Tongue (tissue), 2 donors: Measurements from ENCODE around the gene UGT1A8. TPM values are rescaled to one million over a fixed set of nuclear protein-coding genes. Genes with fewer than 3 reads are reported as not detected.

Experiments used
- DNase-seq: peaks from one replicate; pipeline ENCODE4 v3.0.0-alpha.2; 2015
- total RNA-seq: library from RNA; depleted of rRNA; stranded (reverse); fragments of >200 nt; gene quantifications from one replicate; pipeline ENCODE4 v1.2.3, GENCODE V29; 2014

Gene UGT1A8
- total RNA-seq, 1 donor from 2014 or later = 0.31 TPM

- no peak for DNase-seq
These were observed 184.1 kb downstream of the UGT1A8 start for GRCh38 chr2:233801357-233802131.

DNA sequence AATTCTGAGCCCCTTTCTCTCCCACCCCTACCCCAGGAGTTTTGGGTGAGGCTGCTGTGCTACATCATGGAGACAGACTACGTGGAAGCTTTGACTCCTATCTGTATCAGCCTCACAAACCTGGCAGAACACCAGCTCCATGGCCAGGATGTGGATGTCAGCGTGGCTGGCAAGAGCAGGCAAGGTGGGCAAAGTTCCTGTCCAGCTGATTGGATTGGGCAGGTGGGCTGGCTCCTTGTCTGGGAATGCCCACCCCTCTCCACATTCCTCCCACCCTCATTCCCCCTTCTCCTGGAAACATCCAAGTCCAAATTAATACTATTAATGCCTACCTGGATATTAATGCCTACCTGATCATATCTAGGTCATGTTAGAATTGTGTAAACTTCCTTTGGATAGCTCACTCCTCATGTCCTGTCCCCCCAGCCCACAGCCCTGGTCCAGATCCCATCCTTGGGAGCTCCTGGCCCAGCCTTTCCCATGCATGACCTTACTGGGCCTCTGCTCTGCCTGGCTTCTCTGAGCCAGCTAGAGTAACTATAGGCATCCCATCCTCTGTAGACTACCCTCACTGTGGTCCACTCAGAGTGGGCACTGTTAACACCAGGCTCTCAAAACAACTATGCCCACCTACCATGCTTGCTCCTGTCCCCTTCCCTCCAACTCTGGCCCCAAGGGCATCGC is 184.8 kb downstream of the UGT1A8 start:
- DNase-seq = no peak

- DNase-seq = no peak
These were observed 186.0 kb downstream of the UGT1A8 start for GRCh38 chr2:233803292-233803911.

DNA sequence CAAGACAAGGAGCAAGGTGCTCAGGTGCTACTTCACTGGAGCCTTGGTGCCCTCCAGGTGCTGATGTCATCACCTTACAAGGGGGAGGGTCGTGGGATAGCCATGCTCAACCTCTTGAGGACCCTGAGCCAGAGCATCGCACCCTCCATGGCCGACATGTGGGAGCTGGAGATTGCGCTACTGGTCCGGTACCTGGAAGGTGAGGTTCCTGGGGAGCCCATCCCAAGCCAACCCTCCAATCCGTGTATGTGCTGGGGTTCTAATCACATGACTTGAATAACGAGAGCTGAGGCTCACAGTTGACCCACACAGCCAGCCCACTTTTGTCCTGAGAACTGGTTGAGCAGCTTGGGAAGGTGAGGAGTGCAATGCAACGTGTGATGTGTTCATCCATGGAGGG is 186.6 kb downstream of the UGT1A8 start:
- DNase-seq = no peak

- DNase-seq = no peak
These were observed 189.9 kb downstream of the UGT1A8 start for GRCh38 chr2:233807215-233807865.

GRCh38 chr2:233807966-233808935 is 190.8 kb downstream of the UGT1A8 start:
- DNase-seq = no peak

DNA sequence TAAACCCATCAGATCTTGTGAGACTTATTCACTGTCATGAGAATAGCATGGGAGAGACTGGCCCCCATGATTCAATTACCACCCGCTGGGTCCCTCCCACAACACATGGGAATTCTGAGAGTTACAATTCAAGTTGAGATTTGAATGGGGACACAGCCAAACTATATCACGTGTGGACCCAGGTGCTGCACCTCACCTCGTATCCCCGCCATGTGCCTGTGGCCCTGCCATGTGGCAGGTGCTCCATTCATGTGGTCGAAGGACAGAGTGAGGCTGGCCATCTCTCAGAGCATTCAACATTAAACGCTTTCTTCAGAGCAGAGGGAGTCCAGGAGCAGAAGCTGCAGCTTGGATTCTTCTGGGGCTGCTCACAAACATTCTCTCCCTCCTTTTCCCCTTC is 193.0 kb downstream of the UGT1A8 start:
- DNase-seq = no peak

DNA sequence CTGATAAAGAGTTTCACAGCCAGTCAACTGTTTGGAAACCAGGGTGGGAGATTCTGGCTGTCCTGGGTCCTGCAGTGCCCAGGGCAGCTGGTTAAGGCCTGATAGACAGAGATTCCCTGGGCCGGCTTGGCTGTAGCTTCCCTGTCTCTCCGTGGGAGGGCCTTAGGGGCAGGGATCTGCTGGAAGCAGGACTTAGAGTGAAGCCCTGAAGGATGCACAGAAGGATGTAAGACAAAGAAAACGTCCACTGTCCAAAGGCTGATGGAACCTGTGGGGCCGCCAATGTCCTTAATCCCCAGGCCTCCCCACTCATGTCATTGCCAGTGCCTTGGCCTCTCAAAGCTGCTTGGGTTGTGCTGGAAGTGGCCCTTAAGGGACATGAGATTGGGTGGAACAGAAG is 193.7 kb downstream of the UGT1A8 start:
- DNase-seq = no peak

GRCh38 chr2:233811732-233812131 is 194.3 kb downstream of the UGT1A8 start:
- DNase-seq = no peak

- DNase-seq = no peak
These were observed 196.0 kb downstream of the UGT1A8 start for GRCh38 chr2:233813236-233814055.

DNA sequence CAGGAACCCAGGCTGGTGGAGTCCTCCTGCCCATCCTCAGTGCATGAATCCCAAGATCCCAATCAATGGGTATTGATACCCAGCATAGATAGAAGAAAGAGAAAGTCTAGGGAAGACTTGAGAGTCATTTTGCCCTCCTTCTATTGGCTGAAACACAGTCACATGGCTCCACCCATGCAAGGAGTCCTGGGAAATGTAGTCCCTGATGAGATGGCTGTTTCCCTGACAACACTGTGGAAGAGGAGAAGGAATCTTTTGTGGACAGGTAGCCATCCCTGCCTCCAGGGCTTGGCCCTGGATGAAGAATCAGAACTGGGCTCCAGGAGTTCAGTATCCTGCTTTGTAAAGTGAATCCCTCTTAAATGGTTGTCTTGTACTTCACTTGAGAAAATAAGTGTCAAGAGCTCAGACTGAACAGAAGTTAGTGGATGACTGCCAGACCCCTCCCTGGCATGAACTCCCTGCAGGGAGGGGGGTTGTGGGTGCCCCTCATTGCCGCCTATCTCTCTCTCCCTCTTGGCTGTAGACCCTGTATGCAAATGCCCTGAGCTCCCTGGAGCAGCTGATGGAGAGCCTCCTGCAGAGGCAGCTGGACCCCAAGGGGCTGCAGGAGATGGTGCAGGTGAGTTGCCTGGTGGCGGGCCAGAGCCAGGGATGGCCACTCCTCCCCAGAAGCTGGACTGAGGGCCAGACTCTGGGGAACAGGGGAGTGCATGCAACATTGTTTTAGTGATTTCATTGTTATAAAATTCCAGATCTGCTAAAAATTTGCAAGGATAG is 196.8 kb downstream of the UGT1A8 start:
- DNase-seq = no peak

GRCh38 chr2:233815861-233816260 is 198.4 kb downstream of the UGT1A8 start:
- DNase-seq = no peak

GRCh38 chr2:233816334-233816733 is 198.9 kb downstream of the UGT1A8 start:
- DNase-seq = no peak

DNA sequence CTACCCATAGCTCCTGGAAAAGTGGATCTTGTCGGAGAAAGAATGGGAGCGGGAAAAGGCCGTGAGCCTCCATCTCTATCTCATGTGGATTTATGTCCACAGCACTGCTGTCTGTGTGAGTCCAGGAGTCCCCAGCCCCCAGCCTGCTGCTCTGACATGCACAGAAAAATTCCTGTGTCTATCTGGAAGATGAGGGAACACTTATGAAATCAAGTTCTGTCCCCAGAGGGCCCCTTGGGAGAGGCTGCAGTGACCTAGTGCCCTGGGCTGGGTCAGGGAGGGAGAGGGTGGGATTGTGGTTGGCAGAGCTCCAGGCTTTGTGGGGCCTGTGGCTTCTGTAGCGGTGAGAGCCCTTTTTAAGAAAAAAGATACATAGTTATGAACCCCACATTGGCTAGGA is 199.3 kb downstream of the UGT1A8 start:
- no peak for DNase-seq

GRCh38 chr2:233817361-233817911 is 200.0 kb downstream of the UGT1A8 start:
- no peak for DNase-seq

DNA sequence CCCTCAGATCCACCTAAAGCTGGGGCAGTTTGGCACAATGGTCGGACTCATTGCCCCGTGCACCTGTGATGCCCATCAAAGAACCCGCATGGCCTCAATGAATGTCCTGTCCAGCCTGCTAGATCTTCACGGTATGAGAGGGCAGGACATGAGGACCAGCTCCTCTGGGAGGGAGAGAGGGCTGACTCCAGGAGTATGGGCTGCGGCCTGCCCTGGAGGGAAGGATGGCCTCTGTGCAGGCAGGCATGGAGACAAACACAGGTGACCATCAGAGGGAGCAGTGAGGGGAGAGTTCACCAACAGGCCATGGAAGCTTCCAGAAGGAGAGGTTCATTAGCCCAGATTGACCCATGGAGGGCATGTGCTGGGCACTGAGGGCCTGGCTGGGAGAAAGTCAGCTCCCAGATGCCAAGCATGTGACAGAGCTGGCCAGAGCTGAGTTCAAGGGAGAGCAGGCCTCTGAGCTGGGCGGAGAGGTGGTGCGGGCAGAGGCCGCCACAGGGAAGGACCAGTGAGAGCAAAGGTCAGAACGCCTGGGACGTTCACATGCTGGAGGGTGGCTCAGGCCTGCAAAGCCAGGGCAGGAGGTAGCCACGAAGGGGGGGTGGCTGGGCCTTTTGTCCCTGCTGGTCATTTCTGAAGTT is 200.7 kb downstream of the UGT1A8 start:
- DNase-seq = no peak

GRCh38 chr2:233818639-233819621 is 201.5 kb downstream of the UGT1A8 start:
- no peak for DNase-seq
